GM18505 (cell line): ENCODE results near the gene PTPRA.
"Not testable (repeated sequence)": the region's sequence is repeated elsewhere in the genome, so short reads cannot be mapped to it uniquely, and the experiment has no call there.

ENCODE experiments used
- ATAC-seq: cut with Tn5 transposase; IDR thresholded peaks from one replicate; pipeline ENCODE4 v1.9.1; 2021; ENCODE audit not compliant: unreplicated experiment
- POLR2A ChIP-seq: IDR thresholded peaks from 4 replicates; pipeline ENCODE4 v1.6.1; 2011; ENCODE audit warnings: borderline replicate concordance; ENCODE audit not compliant: insufficient read depth, insufficient read length; ENCODE audit errors: extremely low read depth

The PTPRA gene

GRCh38 chr20:2887715-2888114 is 14.4 kb downstream of the PTPRA start:
- no peak for TF ChIP-seq POLR2A
- no peak for ATAC-seq

DNA sequence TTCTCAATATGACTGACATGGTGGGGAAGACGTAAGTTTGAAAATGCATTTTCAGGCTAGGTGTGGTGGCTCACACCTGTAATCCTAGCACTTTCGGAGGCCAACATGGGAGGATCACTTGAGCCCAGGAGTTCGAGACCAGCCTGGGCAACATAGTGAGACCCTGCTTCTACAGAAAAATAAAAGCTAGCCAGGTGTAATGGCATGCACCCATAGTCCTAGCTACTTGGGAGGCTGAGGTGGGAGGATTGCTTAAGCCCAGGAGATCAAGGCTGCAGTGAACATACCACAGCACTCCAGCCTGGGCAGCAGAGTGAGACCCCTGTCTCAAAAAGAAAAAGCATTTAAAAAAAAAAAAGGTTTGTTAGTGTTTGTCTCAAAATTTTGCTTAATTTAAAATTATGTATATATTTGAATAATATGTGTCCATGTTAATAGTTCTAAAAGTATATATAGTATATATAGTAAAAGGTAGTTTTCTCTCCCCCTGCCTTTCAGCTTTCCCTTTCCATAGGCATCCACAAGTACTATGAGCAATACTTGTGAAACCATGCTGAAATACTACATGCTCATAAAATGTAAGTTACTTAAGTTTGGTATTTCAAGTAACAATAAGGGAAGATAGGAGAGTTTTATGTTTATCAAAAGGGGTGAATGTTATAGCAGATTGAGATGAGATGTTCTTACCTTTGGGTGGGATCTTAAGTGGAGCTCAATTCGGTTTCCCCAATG is 15.1 kb downstream of the PTPRA start:
- no peak for TF ChIP-seq POLR2A
- no peak for ATAC-seq

DNA sequence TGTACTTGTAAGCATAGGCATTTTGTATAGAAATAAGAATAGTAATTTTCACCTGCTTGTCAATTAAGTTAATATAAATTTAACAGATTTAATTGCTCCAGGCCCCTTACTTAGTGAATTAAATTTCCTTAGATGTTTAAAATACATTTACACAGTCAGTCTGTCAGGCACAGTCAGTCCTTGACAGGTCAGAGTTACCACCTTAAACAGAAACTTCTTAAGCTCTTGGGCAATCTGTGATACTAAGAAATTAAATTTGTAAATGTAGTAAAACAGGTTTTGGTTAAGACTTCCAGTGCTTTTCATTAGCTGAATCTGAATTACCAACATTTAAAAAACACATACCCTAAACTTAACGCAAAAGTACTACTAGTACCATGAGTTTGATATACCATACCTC is 15.9 kb downstream of the PTPRA start:
- no peak for ATAC-seq
- no peak for TF ChIP-seq POLR2A

- no peak for TF ChIP-seq POLR2A
- ATAC-seq, result no peak
Observed at GRCh38 chr20:2889797-2890196, 16.5 kb downstream of the PTPRA start.

- ATAC-seq, result no peak
- no peak for TF ChIP-seq POLR2A
Observed at GRCh38 chr20:2890742-2891141, 17.5 kb downstream of the PTPRA start.

GRCh38 chr20:2891343-2891742 is 18.1 kb downstream of the PTPRA start:
- no peak for TF ChIP-seq POLR2A

GRCh38 chr20:2892376-2892775 is 19.1 kb downstream of the PTPRA start:
- no peak for TF ChIP-seq POLR2A
- no peak for ATAC-seq

More at GRCh38 chr20:2891343-2891742, 18.1 kb downstream of the PTPRA start:
- ATAC-seq, result no peak

DNA sequence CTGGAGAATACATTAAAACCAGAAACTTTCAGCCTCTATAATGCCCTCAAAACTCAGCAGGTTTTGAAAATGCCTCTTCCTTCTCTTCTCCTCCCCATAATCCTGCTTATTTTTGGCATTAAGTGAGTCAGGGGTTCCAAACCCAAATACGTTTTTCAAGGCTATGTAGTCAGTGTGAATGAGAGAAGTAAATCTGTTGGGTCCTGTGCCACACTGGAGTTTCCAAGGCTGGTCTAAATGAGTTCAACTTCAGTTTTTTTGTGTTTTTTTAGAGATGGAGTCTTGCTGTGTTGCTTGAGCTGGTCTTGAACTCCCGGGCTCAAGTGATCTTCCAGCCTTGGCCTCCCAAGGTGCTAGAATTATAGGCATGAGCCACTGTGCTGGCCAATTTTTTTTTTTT is 20.9 kb downstream of the PTPRA start:
- no peak for TF ChIP-seq POLR2A
- ATAC-seq, result no peak

- ATAC-seq, result not testable (repeated sequence)
Observed at GRCh38 chr20:2895154-2895553, 21.9 kb downstream of the PTPRA start.

GRCh38 chr20:2899243-2899642 is 26.0 kb downstream of the PTPRA start:
- ATAC-seq, result no peak
- TF ChIP-seq POLR2A, result no peak

- ATAC-seq, result no peak
- TF ChIP-seq POLR2A, result no peak
Observed at GRCh38 chr20:2900845-2901592, 27.7 kb downstream of the PTPRA start.

- ATAC-seq, result no peak
- TF ChIP-seq POLR2A, result no peak
Observed at GRCh38 chr20:2902291-2902690, 29.0 kb downstream of the PTPRA start.

- no peak for TF ChIP-seq POLR2A
- no peak for ATAC-seq
Observed at GRCh38 chr20:2902818-2903217, 29.5 kb downstream of the PTPRA start.

- TF ChIP-seq POLR2A, result no peak
- ATAC-seq, result no peak
Observed at GRCh38 chr20:2903686-2904085, 30.4 kb downstream of the PTPRA start.
